Measurements from ENCODE around the gene XRCC4. TPM values are rescaled to one million over a fixed set of nuclear protein-coding genes. Genes with fewer than 3 reads are reported as not detected.

The XRCC4 gene
- total and polyA plus RNA-seq, 2 of the 13 experiments (the other 11 are each of a cell fraction or from before 2014, with no cell fraction given) = 2.8 to 12.6 TPM

- TF ChIP-seq PLSCR1 (CRISPR knock-in tag; IDR thresholded peaks at IDR 0.05; ENCODE audit: borderline replicate concordance) = no peak
- no peak for TF ChIP-seq CENPX (CRISPR knock-in tag; IDR thresholded peaks at IDR 0.05)
- TF ChIP-seq FOXC1 (CRISPR knock-in tag; IDR thresholded peaks at IDR 0.05; ENCODE audit: borderline replicate concordance) = no peak
- TF ChIP-seq ZNF275 (CRISPR knock-in tag; IDR thresholded peaks at IDR 0.05; ENCODE audit: borderline replicate concordance) = no peak
- no peak for TF ChIP-seq ZNF543 (CRISPR knock-in tag; IDR thresholded peaks at IDR 0.05)
- no peak for TF ChIP-seq ZNF24 (IDR thresholded peaks at IDR 0.05)
- TF ChIP-seq ZBTB1 (CRISPR knock-in tag; IDR thresholded peaks at IDR 0.05; ENCODE audit: borderline replicate concordance) = no peak
- TF ChIP-seq PBX3 (CRISPR knock-in tag; IDR thresholded peaks at IDR 0.05; ENCODE audit: borderline replicate concordance) = no peak
- no peak for TF ChIP-seq ZNF776 (CRISPR knock-in tag; IDR thresholded peaks at IDR 0.05)
- no peak for TF ChIP-seq ZNF629 (CRISPR knock-in tag; conservative IDR thresholded peaks at IDR 0.05)
- TF ChIP-seq ZNF10 (CRISPR knock-in tag; IDR thresholded peaks at IDR 0.05; ENCODE audit: borderline replicate concordance, low read depth) = no peak
- no peak for TF ChIP-seq ZNF780A (CRISPR knock-in tag; IDR thresholded peaks at IDR 0.05)
- no peak for TF ChIP-seq ZNF350 (CRISPR knock-in tag; IDR thresholded peaks at IDR 0.05; ENCODE audit: borderline replicate concordance, low read depth)
- no peak for TF ChIP-seq PAX8 (CRISPR knock-in tag; IDR thresholded peaks at IDR 0.05; ENCODE audit: borderline replicate concordance)
- TF ChIP-seq ZNF749 (CRISPR knock-in tag; IDR thresholded peaks at IDR 0.05; ENCODE audit: borderline replicate concordance) = no peak
- no peak for TF ChIP-seq GPBP1L1 (CRISPR knock-in tag; IDR thresholded peaks at IDR 0.05)
- no peak for TF ChIP-seq MTF1 (CRISPR knock-in tag; IDR thresholded peaks at IDR 0.05)
- no peak for TF ChIP-seq KLF15 (CRISPR knock-in tag; IDR thresholded peaks at IDR 0.05; ENCODE audit: borderline replicate concordance)
- TF ChIP-seq CREM (IDR thresholded peaks at IDR 0.05) = peak; percentile 62
- no peak for TF ChIP-seq CREM (CRISPR knock-in tag; IDR thresholded peaks at IDR 0.05)
- TF ChIP-seq MEF2D (CRISPR knock-in tag; IDR thresholded peaks at IDR 0.05) = peak; percentile 75
- TF ChIP-seq ZNF83 (CRISPR knock-in tag; IDR thresholded peaks at IDR 0.05; ENCODE audit: borderline replicate concordance) = no peak
- TF ChIP-seq RFX3 (CRISPR knock-in tag; IDR thresholded peaks at IDR 0.05) = no peak
Observed at GRCh38 chr5:83085106-83085505, 7.8 kb downstream of the XRCC4 start (continued).
